GM19240 (cell line): Measurements from ENCODE around the gene FCHO1.

ENCODE experiments used
- DNase-seq: peaks from one replicate; pipeline ENCODE4 v3.0.0; 2011; ENCODE audit warnings: low spot score; ENCODE audit not compliant: insufficient read length

The FCHO1 gene

DNA sequence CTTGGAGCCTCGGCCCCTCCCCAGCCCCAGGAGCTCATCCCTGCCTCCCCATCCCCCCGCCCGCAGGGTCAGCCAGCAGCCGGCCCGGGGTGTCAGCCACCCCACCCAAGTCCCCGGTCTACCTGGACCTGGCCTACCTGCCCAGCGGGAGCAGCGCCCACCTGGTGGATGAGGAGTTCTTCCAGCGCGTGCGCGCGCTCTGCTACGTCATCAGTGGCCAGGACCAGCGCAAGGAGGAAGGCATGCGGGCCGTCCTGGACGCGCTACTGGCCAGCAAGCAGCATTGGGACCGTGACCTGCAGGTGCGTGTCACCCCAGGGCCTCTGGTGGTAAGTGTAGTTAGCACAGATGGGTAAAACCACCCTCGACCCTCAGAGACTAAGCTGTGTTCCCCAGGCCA is 18.1 kb upstream of the FCHO1 start:
- no peak for DNase-seq

DNA sequence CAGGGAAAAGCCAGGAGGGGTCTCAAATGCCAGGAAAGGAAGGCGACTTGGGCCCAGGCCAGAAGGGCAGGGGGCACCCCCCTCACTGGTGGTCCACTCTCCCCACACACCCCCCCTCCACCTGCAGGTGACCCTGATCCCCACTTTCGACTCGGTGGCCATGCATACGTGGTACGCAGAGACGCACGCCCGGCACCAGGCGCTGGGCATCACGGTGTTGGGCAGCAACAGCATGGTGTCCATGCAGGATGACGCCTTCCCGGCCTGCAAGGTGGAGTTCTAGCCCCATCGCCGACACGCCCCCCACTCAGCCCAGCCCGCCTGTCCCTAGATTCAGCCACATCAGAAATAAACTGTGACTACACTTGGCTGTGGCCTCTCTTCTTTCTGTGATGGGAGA is 17.1 kb upstream of the FCHO1 start:
- DNase-seq: no peak

GRCh38 chr19:17735410-17735809 is 15.9 kb upstream of the FCHO1 start:
- no peak for DNase-seq

DNA sequence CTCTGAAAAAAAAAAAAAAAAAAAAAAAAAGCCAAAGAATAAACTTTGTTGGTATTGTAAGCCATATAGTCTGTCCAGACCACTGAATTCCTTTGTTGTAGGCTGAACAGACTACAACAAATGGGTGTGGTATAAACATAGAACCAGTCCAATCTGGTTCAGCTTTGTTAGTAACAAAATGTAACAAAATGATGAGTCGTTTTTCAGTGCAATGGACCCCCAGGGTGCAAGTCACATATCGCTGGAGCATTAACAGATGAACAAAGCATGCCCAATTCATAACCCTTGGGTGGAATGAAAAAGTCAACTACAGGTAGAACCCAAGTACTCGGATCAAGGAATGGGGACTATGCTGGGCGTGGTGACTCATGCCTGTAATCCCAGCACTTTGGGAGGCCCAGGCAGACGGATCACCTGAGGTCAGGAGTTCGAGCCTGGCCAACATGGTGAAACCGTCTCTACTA is 13.6 kb upstream of the FCHO1 start:
- no peak for DNase-seq

DNA sequence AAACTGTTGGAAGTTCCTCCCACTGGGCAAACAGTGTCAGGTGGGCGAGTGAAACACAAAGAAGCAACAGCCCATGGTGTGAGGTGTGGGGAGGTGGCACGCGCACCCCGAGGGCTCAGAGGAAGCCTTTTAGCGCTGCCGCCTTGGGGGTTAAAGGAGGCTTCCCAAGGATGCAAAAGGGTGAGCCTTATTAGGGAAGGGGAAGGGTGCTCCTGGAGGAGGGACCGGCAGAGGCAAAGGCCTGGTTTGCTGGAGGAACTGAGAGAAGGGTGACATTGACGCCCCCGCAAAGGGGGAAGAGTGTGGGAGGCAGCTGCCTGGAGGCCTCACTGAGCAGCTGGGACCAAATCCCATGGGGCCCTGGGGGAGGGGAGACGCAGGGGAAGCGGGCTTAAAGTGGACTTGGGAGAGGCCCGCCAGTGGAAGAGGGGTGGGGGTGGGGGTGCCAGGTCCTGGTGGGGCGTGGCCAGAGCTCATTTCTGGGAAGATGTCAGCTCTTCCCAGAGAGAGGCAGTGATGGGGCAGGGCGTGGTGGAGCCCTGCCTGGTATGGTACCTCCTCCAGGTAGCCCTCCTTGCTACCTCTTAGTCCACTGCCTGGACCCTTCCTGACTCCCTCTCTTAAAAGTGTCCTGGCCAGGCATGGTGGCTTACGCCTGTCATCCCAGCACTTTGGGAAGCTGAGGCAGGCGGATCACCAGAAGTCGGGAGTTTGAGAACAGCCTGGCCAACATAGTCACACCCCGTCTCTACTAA is 12.0 kb upstream of the FCHO1 start:
- no peak for DNase-seq

DNA sequence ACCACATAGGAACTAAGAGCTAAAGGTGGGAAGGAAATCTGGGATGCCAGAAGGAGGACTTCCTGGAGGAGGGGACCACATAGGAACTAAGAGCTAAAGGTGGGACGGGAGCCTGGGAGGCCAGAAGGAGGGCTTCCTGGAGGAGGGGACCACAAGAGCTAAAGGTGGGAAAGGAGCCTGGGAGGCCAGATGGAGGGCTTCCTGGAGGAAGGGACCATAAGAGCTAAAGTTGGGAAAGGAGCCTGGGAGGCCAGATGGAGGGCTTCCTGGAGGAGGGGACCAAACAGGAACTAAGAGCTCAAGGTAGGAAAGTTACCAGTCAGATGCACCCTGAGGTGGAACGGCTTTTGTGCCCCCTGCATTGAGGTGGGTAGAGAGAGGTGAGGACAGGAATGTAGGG is 9.8 kb upstream of the FCHO1 start:
- DNase-seq: no peak

DNA sequence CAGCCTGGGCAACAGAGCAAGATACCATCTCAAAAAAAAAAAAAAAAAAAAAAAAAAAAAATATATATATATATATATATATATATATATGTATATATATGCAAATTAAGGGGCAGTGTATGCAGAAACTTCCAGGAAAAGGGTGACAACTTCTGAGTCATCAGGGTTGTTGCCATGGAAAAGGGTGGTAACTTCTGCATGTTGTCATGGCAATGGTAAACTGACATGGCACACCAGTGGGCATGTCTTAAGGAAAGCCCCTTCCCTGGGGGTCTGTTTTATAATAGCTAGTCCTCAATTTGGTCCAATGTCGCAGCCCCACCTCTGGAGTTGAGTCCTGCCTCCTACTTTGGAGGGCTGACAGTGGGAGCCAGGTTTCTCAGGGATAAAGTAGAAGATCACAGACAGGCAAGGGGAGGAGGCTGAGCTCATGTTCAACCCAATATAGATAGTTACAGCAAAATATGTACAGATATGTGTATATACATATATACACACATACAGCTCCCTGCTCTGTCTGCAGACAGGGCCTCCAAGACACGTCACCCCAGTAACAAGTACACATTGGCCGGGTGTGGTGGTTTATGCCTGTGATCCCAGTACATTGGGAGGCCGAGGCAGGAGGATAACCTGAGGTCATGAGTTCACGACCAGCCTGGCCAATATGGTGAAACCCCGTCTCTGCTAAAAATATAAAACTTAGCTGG is 7.2 kb upstream of the FCHO1 start:
- DNase-seq: no peak

DNA sequence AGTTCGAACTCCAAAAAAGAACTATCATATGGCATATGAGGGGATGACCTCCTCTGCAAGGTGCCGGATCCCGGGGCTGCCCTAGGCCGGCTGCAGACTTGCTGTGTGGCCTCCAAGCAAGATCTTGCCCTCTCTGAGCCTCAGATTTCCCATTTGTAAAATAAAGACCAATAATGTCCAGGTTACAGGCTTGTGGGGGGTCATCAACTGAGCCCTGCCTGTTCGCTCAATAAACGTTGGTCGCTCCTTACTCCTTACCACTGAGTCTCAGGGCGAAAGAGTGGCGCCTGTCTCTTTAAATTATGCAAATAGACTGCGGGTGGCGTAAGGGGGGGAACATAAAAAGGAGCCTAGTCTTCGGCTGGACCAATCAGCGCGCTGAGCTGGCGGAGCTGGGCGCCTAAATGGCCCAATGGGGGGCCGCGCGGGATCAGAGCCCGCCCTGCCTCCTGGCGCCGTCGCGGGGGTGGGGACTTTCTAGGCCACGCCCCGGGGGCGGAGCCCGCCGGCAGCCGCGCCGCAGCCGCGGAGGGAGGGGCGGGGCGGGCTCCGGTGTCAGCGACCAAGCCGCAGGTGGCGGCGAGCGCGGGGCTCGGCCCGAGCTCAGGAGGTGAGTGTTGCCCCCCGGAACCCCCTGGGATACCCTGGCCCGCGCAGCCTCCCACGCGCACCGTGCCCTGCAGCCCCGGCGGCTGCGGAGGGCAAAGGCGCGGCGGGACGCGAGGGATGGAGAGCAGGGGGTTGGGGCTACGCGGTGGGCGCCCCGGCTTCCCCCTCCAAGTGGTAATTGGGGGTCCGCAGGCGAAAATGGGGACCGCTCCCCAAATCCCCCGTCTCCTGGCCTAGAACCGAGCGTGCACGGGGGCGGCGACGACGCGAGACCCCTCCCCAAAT is 3.8 kb upstream of the FCHO1 start:
- DNase-seq: peak; percentile 91

DNA sequence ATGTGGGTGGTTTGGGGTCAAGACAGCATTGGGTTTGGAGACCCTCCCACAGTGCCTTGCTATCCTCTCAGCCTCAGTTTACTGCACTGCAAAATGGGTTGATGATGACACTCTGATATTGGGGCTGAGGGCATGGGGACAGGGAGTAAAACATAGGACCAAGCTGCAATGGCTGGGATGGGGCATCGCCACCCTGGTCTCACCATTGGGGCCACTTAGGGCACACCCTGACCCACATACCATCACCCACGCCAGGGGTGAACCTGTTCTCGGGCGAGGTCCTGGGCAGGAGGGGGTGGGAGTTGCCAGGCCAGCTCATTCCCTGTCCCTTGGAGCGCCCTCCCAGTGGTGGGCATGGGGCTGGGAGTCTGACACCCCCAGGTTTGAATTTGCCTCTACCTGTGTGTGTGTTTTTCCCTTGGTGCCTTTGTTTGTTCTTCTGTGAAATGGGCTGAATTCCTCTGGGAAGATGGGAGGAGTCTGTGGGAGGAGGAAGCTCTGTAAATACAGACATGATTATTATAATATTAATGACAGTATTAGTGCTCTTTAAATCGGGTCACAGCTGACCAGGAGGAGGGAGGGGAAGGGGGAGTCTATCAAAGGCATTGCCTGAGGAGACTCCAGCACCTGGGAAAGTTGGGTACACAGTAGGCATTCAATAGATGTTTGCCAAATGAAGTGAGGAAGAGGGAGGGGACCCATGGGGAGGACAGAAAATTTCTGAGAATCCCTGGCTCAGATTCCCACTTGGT is 2.2 kb upstream of the FCHO1 start:
- DNase-seq: no peak

- no peak for DNase-seq
Observed at GRCh38 chr19:17749912-17750317, 1.4 kb upstream of the FCHO1 start.

DNA sequence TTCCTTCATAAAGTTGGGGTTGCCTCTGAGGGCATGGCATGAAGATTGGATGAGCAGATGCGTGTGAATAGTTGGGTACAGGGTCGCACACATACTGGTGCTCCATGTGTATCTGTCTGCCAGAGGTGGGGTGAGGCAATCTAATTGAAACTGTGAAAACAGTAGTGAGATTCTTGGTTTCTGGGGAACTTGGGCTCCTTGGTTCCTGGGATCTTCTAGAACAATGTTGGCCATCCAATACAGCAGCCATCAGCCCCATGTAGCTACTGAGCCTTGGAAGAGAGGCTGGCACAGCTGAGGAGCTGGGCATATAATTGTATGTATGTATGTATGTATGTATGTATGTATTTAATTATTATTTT is 616 bp downstream of the FCHO1 start:
- no peak for DNase-seq

DNA sequence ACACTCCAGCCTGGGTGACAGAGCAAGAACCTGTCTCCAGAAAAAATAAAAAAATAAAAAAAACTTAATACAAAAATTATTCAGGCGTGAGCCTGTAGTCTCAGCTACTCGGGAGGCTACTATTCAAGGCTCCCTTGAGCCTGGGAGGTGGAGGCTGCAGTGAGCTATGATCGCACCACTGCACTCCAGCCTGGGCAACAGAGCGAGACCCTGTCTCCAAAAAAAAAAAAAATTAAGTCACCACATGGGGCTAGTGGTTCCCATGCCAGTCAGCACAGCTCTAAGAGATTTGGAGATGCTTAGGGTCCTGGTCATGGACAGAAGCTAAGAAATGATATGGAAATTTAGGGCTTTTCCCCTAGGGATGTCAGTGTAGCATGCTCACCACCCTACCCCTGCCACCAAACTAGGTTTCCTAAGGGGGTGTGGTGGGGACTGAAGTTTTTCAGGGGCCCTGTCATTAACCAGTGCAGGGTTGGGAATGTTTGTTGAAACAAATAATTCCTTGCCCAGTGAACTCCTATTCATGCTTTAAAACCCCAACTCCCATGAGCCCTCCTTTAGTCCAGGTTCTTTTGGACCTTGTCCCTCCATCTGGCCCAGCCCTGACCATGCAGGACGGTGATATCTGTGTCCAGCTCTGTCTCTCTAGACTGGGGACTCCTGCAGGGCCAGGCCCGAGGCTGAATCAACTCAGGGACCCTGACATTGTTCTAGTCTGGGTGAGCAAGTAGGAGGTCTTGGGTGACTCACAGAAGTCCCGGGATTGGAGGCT is 1.8 kb downstream of the FCHO1 start:
- DNase-seq: no peak

DNA sequence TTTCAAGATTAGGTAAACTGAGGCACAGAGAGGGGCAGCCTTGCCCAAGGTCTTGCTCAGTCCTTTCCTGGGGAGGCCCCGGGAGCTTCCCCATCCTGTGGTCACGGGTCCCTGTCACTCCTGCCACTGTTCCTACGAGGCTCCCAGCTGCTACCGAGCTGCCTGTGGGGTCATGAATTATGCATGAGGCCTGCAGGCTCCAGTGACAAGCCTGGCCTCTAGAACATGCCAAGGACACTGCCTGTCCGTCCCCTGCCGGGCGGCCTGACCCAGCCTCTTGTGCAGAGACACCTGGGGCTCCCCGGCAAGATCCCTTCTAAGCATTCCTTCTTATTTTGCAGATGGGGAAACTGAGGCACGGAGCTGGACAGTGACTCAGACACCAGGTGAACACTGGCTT is 2.7 kb downstream of the FCHO1 start:
- no peak for DNase-seq

- DNase-seq: no peak
Observed at GRCh38 chr19:17754634-17755442, 3.6 kb downstream of the FCHO1 start.

- no peak for DNase-seq
Observed at GRCh38 chr19:17755443-17755890, 4.2 kb downstream of the FCHO1 start.

- peak; percentile 47 for DNase-seq
Observed at GRCh38 chr19:17755977-17756670, 4.8 kb downstream of the FCHO1 start.

DNA sequence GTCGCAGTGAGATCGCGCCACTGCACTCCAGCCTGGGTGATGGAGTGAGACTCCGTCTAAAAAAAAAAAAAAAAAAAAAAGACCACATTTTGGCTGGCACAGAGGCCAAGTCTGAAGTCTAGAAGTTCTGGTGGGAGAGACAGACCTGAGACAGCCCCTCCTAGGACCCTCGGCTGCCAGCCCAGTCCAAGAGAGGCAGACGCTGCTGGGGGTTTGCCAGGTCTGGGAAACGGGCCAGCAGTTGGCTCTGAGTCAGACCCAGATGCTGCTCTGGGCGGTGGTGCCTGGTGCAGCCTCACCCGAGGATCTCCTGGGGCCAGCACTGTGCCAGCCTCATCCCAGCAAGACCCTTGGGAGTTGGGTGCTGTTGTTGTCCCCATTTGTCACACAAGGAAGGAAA is 5.8 kb downstream of the FCHO1 start:
- no peak for DNase-seq

DNA sequence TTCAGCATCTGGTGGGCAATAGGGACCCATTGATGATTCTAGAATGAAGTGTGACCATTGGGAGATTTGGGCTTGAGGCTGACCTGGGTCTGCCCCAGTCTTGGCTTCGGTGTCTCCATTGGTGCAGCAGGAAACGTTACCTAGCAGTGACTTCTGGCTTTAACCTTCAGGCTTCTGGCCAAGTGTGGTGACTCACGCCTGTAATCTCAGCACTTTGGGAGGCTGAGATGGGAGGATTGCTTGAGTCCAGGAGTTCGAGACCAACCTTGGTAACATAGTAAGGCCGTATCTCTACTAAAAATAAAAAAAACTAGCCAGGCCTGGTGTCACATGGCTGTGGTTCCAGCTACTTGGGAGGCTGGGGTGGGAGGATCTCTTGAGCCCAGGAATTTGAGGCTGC is 7.2 kb downstream of the FCHO1 start:
- no peak for DNase-seq

DNA sequence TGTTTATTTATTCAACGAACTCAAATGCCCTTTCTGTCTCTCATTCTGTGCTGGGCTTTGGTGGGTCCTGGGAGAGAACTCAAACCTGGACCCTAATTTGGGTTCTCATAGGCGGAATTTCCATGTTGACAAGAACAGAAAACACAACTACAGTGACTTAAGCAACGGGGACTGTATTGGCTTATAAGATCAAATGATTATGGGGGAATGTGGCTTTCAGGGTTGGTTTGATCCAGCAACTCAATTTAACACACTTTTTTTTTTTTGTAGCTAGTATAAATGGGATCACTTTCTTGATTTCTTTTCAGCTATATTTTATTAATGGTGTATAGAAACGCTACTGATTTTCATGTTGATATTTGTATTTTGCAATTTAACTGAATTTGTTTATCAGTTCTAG is 9.9 kb downstream of the FCHO1 start:
- DNase-seq: no peak
